Right cardiac atrium (tissue), 5 donors: ENCODE results near the gene AAGAB. TPM values are rescaled to one million over a fixed set of nuclear protein-coding genes. Genes with fewer than 3 reads are reported as not detected.
"Not testable (repeated sequence)": the region's sequence is repeated elsewhere in the genome, so short reads cannot be mapped to it uniquely, and the experiment has no call there.

Experiments
- ATAC-seq, 2 donors: fragments of 200-7000 bp; cut with Tn5 transposase; one replicate each; pipeline versions ENCODE4 v1.8.0 to v1.9.1; 2020; ENCODE audit warnings: moderate library complexity in 2 of 2, mild to moderate bottlenecking in 1 of 2
- DNase-seq, 3 donors: peaks; one replicate each; pipeline ENCODE4 v3.0.0-alpha.2; 2020
- H3K27ac ChIP-seq: one replicate; pipeline ENCODE4 v1.5.1; 2013; ENCODE audit warnings: mild to moderate bottlenecking, low read length, control low read depth, moderate library complexity
- H3K27me3 ChIP-seq: one replicate; pipeline ENCODE4 v1.6.1; 2013; ENCODE audit not compliant: control insufficient read depth, insufficient read depth
- H3K4me1 ChIP-seq: one replicate; pipeline ENCODE4 v1.6.1; 2013; ENCODE audit warnings: low read length; ENCODE audit not compliant: control insufficient read depth, insufficient read depth
- H3K4me3 ChIP-seq: one replicate; pipeline ENCODE4 v1.5.1; 2013; ENCODE audit warnings: low read length, control low read depth
- H3K9me3 ChIP-seq: one replicate; pipeline ENCODE4 v1.6.1; 2013; ENCODE audit warnings: low read length; ENCODE audit not compliant: control insufficient read depth
- WGBS: extraction: QIAGEN DNeasy Blood & Tissue Kit; methylation state at CpG from one replicate; pipeline ENCODE4 v1.1.7; 2013; 5-methylcytosine and 5-hydroxymethylcytosine counted together
- intact Hi-C, 4 donors: fragments of 100-400 bp; cut with DNase I; formaldehyde crosslinking; loops; one replicate each; pipeline versions ENCODE4 v1.11.0 to v1.14.0; 2022 to 2023
- polyA plus RNA-seq: library from polyadenylated mRNA; stranded (reverse); fragments of 200-250 nt; gene quantifications from one replicate; pipeline ENCODE4 v1.2.3, GENCODE V29; 2013
- total RNA-seq, 4 donors: library from RNA; stranded (reverse); fragmentation: NEBNext Ultra II Directional; extraction: Animal tissue kit (Norgen Biotek cat#: 25700); gene quantifications; one replicate each; pipeline ENCODE4 v1.2.1, GENCODE V29; 2021
- donor health status: healthy with polysubstance abuse.
- donor health status: DM: no; HTN: yes; CAD: no.
- donor health status: DM: no; HTN: no; CAD: no.
- donor health status: DM: no; HTN: yes; CAD: no; lungs with severe emphysema.
- donor health status: DM: yes; HTN: yes; CAD: no.

The AAGAB gene
- total and polyA plus RNA-seq, 5 donors: 9.3 to 34.1 (median 20.7) TPM

GRCh38 chr15:67280217-67280616 is 25.8 kb upstream of the AAGAB start:
- Histone ChIP-seq H3K27me3 (no peaks in the 10 kb centered on the region), H3K9me3 (no peaks in the 10 kb centered on the region), H3K27ac (no peak overlapping the region), H3K4me3 (no peak overlapping the region), H3K4me1 (no peaks in the 10 kb centered on the region)
- ATAC-seq: no peak
- WGBS: 69% methylated on average over 2 of the region's 2 CpGs
- intact Hi-C loops: no loop called here
- DNase-seq: no peak

DNA sequence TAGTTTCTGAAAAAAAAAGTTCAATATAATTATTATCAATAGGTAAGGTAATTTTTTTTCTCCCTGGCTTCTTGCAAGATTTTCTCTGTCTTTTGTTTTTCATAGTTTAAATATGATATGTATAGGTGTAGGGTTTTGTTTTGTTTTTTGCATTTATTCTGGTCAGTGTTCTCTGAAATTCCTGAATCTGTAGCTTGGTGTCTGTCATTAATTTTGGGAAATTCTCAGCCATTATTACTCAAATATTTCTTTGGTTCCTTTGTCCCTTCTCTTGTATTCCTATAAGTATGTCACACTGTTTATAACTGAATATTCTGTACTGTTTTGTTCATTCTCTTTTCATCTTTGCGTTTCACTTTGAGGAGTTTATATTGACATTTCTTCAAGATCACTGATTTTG is 22.2 kb upstream of the AAGAB start:
- no peak overlapping the region for H3K27ac ChIP-seq
- DNase-seq (no peak), ATAC-seq (no peak)
- WGBS: 97% methylated on average over 1 of the region's 1 CpG
- no peak overlapping the region for H3K4me3 ChIP-seq
- H3K27me3 ChIP-seq: no peaks in the 10 kb centered on the region
- intact Hi-C loops: no loop called here
- H3K4me1 ChIP-seq: no peaks in the 10 kb centered on the region
- H3K9me3 ChIP-seq: peaks cover 2% of the 10 kb centered on the region

DNA sequence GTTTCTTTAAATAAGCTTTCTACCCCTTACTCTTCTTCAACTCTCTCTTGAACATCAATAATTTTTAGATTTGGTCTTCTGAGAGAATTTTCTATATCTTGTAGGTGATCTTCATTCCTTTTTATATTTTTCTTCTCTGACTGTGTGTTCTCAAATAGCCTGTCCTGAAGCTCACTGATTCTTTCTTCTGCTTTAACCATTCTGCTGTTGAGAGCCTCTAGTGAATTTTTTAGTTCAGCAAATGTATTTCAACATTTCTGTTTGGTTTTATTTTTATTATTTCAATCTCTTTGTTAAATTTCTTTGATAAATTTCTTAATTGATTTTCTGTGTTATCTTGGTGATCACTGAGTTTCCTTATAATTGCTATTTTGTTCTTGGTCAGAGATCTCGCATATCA is 19.8 kb upstream of the AAGAB start:
- DNase-seq: no peak
- 91% methylated on average over 1 of the region's 1 CpG for WGBS

DNA sequence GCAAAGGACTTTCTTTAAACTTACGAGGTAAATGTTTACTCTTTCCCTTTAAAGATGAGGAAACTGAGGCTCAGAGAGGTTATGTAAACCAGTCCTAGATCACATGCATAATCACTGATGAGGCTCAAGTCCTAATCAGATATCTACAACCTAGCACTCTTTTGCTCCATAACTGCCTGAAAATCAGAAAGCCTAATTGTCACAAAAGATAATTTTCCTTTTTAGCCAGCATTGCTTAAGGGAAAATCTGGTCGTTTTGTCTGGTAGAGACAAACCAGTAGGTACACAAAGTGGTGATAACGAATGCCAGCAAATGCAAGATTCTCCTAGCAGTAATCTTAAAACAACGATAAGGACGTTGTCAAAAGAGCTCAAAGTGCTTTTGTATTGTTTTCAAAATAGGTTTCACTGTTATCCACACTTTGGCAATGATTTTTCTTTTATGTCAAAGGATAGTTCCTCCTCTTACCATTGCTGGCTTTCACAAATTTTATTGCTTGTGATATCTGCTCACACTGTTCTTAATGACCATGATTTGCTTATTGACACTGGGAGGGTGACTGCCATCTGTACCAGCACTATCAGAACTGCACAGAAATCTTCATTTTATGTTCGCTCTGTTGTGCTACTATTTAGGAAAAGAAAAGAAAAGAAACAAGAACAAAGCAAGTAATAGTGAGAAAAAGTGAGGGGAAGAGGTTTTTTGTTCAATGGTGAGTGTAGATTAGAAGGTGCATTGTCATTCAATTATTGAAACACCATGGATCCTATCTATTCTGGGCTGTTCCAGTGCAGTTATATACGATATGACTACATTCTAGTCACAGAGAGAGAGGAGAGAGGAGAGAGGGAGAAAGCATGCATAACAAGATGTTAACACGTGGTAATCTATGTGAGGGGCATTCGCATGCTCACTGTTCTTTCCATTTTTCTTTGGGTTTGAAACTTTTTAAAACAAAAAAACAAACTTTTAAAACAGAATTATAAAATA is 13.8 kb upstream of the AAGAB start:
- intact Hi-C loops: no loop called here
- no peak overlapping the region for H3K4me3 ChIP-seq
- DNase-seq (no peak), ATAC-seq (no peak)
- H3K9me3 ChIP-seq: no peaks in the 10 kb centered on the region
- 69% methylated on average over 9 of the region's 9 CpGs for WGBS
- no peak overlapping the region for H3K27ac ChIP-seq
- H3K27me3 ChIP-seq: no peaks in the 10 kb centered on the region
- H3K4me1 ChIP-seq: no peaks in the 10 kb centered on the region

More for the DNA sequence above, 19.8 kb upstream of the AAGAB start:
- intact Hi-C loops: no loop called here
- Histone ChIP-seq H3K4me1 (no peaks in the 10 kb centered on the region), H3K9me3 (peaks cover 2% of the 10 kb centered on the region), H3K27ac (no peak overlapping the region), H3K27me3 (no peaks in the 10 kb centered on the region), H3K4me3 (no peak overlapping the region)
- ATAC-seq: no peak

DNA sequence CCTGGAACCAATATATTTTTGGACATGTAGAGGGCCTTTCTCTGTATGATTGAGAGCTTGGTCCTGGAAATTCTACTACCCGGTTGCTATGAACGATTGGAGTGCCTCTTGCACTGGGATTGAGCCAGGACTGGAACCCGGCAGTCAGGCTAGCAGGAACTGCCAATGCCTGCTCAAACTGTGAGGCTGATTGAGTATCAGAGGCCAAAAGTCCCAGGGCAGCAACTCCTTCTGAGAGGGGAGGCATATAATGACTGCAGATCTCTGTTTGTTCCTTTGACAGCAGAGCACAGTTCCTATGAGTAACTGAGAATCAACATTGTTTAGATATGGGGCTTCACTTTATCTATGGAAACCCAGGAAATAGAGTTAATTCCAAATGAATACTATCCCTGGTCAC is 13.0 kb upstream of the AAGAB start:
- Histone ChIP-seq H3K27ac (no peak overlapping the region), H3K4me3 (no peak overlapping the region), H3K9me3 (no peaks in the 10 kb centered on the region), H3K4me1 (no peaks in the 10 kb centered on the region), H3K27me3 (no peaks in the 10 kb centered on the region)
- intact Hi-C loops: no loop called here
- ATAC-seq: no peak
- whole genome bisulfite sequencing: 55% methylated on average over 3 of the region's 3 CpGs
- DNase-seq: no peak

DNA sequence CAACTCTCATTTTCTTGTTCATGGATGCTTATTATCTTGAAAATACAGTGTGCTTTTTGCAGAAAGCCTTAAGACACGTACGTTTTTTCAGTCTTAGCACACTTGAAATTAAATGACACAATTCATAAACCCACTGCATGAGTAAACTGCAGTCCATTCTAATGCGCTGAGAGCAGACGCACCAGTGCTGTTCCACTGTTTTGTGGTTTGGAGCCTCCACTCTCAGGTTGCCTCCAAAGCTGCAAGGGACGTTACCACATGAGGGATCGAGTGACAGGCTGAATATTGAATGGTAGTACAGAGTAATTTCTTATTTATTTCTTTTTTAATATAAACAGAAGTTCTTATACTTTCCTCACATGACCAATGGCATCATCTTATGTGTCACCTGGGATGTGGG is 12.4 kb upstream of the AAGAB start:
- H3K27ac ChIP-seq: no peak overlapping the region
- H3K4me3 ChIP-seq: no peak overlapping the region
- no peak for DNase-seq
- H3K27me3 ChIP-seq: no peaks in the 10 kb centered on the region
- 86% methylated on average over 6 of the region's 6 CpGs for WGBS
- intact Hi-C loops: no loop called here
- ATAC-seq: no peak
- H3K4me1 ChIP-seq: no peaks in the 10 kb centered on the region
- no peaks in the 10 kb centered on the region for H3K9me3 ChIP-seq

- intact Hi-C loops: no loop called here
- H3K27me3 ChIP-seq: no peaks in the 10 kb centered on the region
- no peak overlapping the region for H3K4me3 ChIP-seq
- no peaks in the 10 kb centered on the region for H3K4me1 ChIP-seq
- ATAC-seq (no peak), DNase-seq (no peak)
- no peak overlapping the region for H3K27ac ChIP-seq
- H3K9me3 ChIP-seq: no peaks in the 10 kb centered on the region
These were observed 5.3 kb upstream of the AAGAB start for GRCh38 chr15:67259806-67260205.

GRCh38 chr15:67259379-67259778 is 4.9 kb upstream of the AAGAB start:
- DNase-seq (no peak), ATAC-seq (no peak)
- no peaks in the 10 kb centered on the region for H3K27me3 ChIP-seq
- intact Hi-C loops: no loop called here
- no peak overlapping the region for H3K4me3 ChIP-seq
- H3K4me1 ChIP-seq: no peaks in the 10 kb centered on the region
- no peaks in the 10 kb centered on the region for H3K9me3 ChIP-seq
- H3K27ac ChIP-seq: no peak overlapping the region

GRCh38 chr15:67258412-67258811 is 4.0 kb upstream of the AAGAB start:
- intact Hi-C loops, H3K27me3 ChIP-seq, ATAC-seq, H3K9me3 ChIP-seq, H3K4me3 ChIP-seq, H3K4me1 ChIP-seq, DNase-seq, H3K27ac ChIP-seq: not testable (repeated sequence)
- WGBS: 96% methylated on average over 3 of the region's 3 CpGs

GRCh38 chr15:67256051-67256450 is 1.6 kb upstream of the AAGAB start:
- WGBS: 77% methylated on average over 3 of the region's 3 CpGs
- intact Hi-C loops: no loop called here
- ATAC-seq: no peak
- H3K27ac ChIP-seq: no peak overlapping the region
- DNase-seq: no peak
- no peak overlapping the region for H3K4me3 ChIP-seq
- no peaks in the 10 kb centered on the region for H3K27me3 ChIP-seq
- H3K4me1 ChIP-seq: no peaks in the 10 kb centered on the region
- no peaks in the 10 kb centered on the region for H3K9me3 ChIP-seq

GRCh38 chr15:67253549-67254237 is 768 bp downstream of the AAGAB start:
- Histone ChIP-seq H3K4me1 (no peaks in the 10 kb centered on the region), H3K9me3 (no peaks in the 10 kb centered on the region), H3K27me3 (no peaks in the 10 kb centered on the region), H3K4me3 (peak overlapping the region; percentile 57), H3K27ac (peak overlapping the region; percentile 10)
- ATAC-seq (no peak), DNase-seq (no peak)
- intact Hi-C loops: loop anchor here in 2 of 4 donors (5.0 kb wide), 1 partner anchor 186 kb away; the partner anchor contains the start of gene SMAD3 (in 2 of the 2)
- WGBS: 41% methylated on average over 15 of the region's 15 CpGs
